Measurements from ENCODE around the gene PIK3CB.
"Not testable (repeated sequence)": the region's sequence is repeated elsewhere in the genome, so short reads cannot be mapped to it uniquely, and the experiment has no call there.

The PIK3CB gene

DNA sequence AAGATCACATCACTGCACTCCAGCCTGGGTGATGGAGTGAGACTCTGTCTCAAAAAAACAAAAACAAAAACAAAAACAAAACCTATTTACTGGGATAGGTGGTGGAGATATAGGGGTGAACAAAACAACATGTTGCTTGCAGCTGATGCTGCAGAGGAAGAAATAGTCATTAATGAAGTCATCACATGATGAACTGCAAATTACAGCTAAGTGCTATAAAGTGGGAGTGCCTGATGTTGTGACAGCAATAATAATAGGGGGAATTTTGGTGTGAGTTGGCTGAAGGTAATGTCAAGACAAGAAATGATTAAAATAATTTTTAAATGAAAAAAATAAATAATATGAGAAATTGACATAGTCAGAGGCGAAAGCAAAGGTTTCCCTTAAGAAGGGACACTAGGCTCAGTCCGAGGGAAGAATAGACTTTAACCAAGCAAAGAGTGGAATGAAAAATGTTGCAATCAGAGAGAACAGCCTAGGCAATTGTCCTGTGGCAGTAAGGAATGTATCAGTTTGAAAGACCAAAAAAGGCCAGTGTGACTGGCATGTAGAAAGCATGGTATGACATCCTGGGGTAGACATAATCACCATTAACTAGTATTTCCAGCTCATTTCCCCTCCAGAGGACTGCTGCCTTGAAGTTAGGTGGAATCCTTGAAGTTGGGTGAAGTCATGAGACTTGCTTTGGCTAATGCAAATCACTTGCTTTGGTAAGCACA is 14.7 kb upstream of the PIK3CB start:
- DNase-seq (ENCODE audit: low spot score): no peak
- TF ChIP-seq, protein P1, sequence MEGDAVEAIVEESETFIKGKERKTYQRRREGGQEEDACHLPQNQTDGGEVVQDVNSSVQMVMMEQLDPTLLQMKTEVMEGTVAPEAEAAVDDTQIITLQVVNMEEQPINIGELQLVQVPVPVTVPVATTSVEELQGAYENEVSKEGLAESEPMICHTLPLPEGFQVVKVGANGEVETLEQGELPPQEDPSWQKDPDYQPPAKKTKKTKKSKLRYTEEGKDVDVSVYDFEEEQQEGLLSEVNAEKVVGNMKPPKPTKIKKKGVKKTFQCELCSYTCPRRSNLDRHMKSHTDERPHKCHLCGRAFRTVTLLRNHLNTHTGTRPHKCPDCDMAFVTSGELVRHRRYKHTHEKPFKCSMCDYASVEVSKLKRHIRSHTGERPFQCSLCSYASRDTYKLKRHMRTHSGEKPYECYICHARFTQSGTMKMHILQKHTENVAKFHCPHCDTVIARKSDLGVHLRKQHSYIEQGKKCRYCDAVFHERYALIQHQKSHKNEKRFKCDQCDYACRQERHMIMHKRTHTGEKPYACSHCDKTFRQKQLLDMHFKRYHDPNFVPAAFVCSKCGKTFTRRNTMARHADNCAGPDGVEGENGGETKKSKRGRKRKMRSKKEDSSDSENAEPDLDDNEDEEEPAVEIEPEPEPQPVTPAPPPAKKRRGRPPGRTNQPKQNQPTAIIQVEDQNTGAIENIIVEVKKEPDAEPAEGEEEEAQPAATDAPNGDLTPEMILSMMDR (IDR thresholded peaks at IDR 0.05; ENCODE audit: extremely low read depth, insufficient read depth, missing control alignments): no peak
- in situ Hi-C loops (cut with MboI; ENCODE audit: low pct_unique_long_range_greater_than_20kb, low sequenced_read_pairs, unreplicated experiment): no loop called here

- in situ Hi-C loops (cut with MboI; ENCODE audit: low pct_unique_long_range_greater_than_20kb, low sequenced_read_pairs, unreplicated experiment): no loop called here
- DNase-seq (ENCODE audit: low spot score): no peak
- TF ChIP-seq, protein P1 (IDR thresholded peaks at IDR 0.05; ENCODE audit: extremely low read depth, insufficient read depth, missing control alignments): no peak
Measured at GRCh38 chr3:138848696-138849095, 14.0 kb upstream of the PIK3CB start.

DNA sequence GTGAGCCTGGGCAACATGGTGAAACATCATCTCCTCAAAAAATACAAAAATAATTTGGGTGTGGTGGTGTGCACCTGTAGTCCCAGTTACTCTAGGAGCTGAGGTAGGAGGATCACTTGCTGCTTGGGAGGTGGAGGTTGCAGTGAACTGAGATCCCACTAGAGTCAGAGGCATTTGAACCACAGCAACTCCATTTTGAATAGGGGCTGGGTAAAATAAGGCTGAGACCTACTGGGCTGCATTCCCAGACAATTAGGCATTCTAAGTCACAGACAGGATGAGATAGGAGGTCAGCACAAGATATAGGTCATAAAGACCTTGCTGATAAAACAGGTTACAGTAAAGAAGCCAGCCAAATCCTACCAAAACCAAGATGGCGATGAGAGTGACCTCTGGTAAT is 12.1 kb upstream of the PIK3CB start:
- in situ Hi-C loops (cut with MboI; ENCODE audit: low pct_unique_long_range_greater_than_20kb, low sequenced_read_pairs, unreplicated experiment); DNase-seq (ENCODE audit: low spot score): not testable (repeated sequence)

DNA sequence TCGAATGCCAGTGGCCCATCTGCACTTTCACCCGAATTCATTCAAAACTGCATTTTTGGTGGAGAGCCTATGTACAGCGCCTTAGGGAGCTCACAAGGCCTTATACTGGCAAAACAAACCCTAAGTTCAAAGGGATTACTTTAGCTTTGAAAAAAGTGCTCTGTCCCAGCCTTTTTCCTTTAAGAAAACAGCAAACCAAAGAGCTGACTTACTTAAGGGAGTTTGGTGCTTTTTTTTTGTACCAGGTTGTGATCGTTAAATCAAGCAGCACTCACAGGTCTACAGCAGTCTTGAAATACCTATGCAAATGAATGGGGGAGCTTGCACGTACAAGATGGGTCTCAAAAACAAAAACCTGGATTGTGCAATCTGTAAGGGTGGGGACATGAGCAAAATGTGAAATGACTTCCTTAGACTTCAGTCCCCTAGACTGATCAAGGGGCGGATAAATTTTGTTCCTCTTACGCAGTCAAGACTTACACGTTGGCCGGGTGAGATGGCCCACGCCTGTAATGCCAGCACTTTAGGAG is 11.6 kb upstream of the PIK3CB start:
- TF ChIP-seq, protein P1 (IDR thresholded peaks at IDR 0.05; ENCODE audit: extremely low read depth, insufficient read depth, missing control alignments): no peak
- no peak for DNase-seq (ENCODE audit: low spot score)
- in situ Hi-C loops (cut with MboI; ENCODE audit: low pct_unique_long_range_greater_than_20kb, low sequenced_read_pairs, unreplicated experiment): no loop called here

GRCh38 chr3:138845771-138846173 is 11.0 kb upstream of the PIK3CB start:
- TF ChIP-seq, protein P1 (IDR thresholded peaks at IDR 0.05; ENCODE audit: extremely low read depth, insufficient read depth, missing control alignments): no peak
- in situ Hi-C loops (cut with MboI; ENCODE audit: low pct_unique_long_range_greater_than_20kb, low sequenced_read_pairs, unreplicated experiment): no loop called here
- DNase-seq (ENCODE audit: low spot score): no peak

- no peak for DNase-seq (ENCODE audit: low spot score)
- TF ChIP-seq, protein P1 (IDR thresholded peaks at IDR 0.05; ENCODE audit: extremely low read depth, insufficient read depth, missing control alignments): no peak
- in situ Hi-C loops (cut with MboI; ENCODE audit: low pct_unique_long_range_greater_than_20kb, low sequenced_read_pairs, unreplicated experiment): no loop called here
Measured at GRCh38 chr3:138845181-138845601, 10.5 kb upstream of the PIK3CB start.

- in situ Hi-C loops (cut with MboI; ENCODE audit: low pct_unique_long_range_greater_than_20kb, low sequenced_read_pairs, unreplicated experiment): no loop called here
- peak; percentile 53 for DNase-seq (ENCODE audit: low spot score)
- TF ChIP-seq, protein P1 (IDR thresholded peaks at IDR 0.05; ENCODE audit: extremely low read depth, insufficient read depth, missing control alignments): no peak
Measured at GRCh38 chr3:138842483-138843188, 7.9 kb upstream of the PIK3CB start.

GRCh38 chr3:138838385-138838784 is 3.7 kb upstream of the PIK3CB start:
- DNase-seq (ENCODE audit: low spot score); in situ Hi-C loops (cut with MboI; ENCODE audit: low pct_unique_long_range_greater_than_20kb, low sequenced_read_pairs, unreplicated experiment): not testable (repeated sequence)

DNA sequence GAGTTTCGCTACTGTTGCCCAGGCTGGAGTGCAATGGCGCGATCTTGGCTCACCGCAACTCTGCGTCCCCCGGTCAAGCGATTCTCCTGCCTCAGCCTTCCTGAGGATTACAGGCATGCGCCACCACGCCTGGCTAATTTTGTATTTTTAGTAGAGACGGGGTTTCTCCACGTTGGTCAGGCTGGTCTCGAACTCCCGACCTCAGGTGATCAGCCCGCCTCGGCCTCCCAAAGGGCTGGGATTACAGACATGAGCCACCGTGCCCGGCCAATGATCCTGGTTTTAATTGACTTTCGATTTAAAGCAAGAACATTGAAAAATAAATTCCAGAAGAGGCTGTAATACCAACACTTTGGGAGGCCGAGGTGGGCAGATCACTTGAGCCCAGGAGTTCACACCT is 1.1 kb upstream of the PIK3CB start:
- in situ Hi-C loops (cut with MboI; ENCODE audit: low pct_unique_long_range_greater_than_20kb, low sequenced_read_pairs, unreplicated experiment); DNase-seq (ENCODE audit: low spot score): not testable (repeated sequence)
